GM21723 (cell line): Measurements from ENCODE around the gene DPH5.
"Not testable (repeated sequence)": the region's sequence is repeated elsewhere in the genome, so short reads cannot be mapped to it uniquely, and the experiment has no call there.

Experiments
- ATAC-seq: cut with Tn5 transposase; IDR thresholded peaks from one replicate; pipeline ENCODE4 v1.9.1; 2021; ENCODE audit warnings: mild to moderate bottlenecking, moderate library complexity; ENCODE audit not compliant: unreplicated experiment

DPH5 gene

GRCh38 chr1:101032129-101032528, 6.5 kb upstream of the DPH5 start:
- ATAC-seq = not testable (repeated sequence)

- no peak for ATAC-seq
These were observed 5.3 kb upstream of the DPH5 start for GRCh38 chr1:101030881-101031280.

GRCh38 chr1:101029184-101029583, 3.6 kb upstream of the DPH5 start:
- no peak for ATAC-seq

GRCh38 chr1:101028466-101028865, 2.9 kb upstream of the DPH5 start:
- ATAC-seq = no peak

GRCh38 chr1:101027194-101027772, 1.7 kb upstream of the DPH5 start:
- ATAC-seq = no peak

- no peak for ATAC-seq
These were observed 825 bp upstream of the DPH5 start for GRCh38 chr1:101026430-101026788.

- ATAC-seq = peak; percentile 34
These were observed 314 bp downstream of the DPH5 start for GRCh38 chr1:101025283-101025656.

GRCh38 chr1:101022294-101022693, 3.3 kb downstream of the DPH5 start:
- no peak for ATAC-seq

GRCh38 chr1:101017448-101017847, 8.1 kb downstream of the DPH5 start:
- no peak for ATAC-seq

- ATAC-seq = no peak
These were observed 11.8 kb downstream of the DPH5 start for GRCh38 chr1:101013776-101014175.

- no peak for ATAC-seq
These were observed 17.3 kb downstream of the DPH5 start for GRCh38 chr1:101008229-101008834.

- no peak for ATAC-seq
These were observed 19.0 kb downstream of the DPH5 start for GRCh38 chr1:101006553-101006952.

GRCh38 chr1:101005871-101006270, 19.7 kb downstream of the DPH5 start:
- no peak for ATAC-seq

- no peak for ATAC-seq
These were observed 20.4 kb downstream of the DPH5 start for GRCh38 chr1:101005183-101005582.

- ATAC-seq = no peak
These were observed 20.9 kb downstream of the DPH5 start for GRCh38 chr1:101004670-101005069.

- ATAC-seq = peak; percentile 45
These were observed 21.5 kb downstream of the DPH5 start for GRCh38 chr1:101004061-101004460.

- ATAC-seq = no peak
These were observed 22.5 kb downstream of the DPH5 start for GRCh38 chr1:101003012-101003650.

- no peak for ATAC-seq
These were observed 23.0 kb downstream of the DPH5 start for GRCh38 chr1:101002551-101002950.

GRCh38 chr1:101000131-101000873, 25.3 kb downstream of the DPH5 start:
- ATAC-seq = no peak

GRCh38 chr1:100998426-100998825, 27.2 kb downstream of the DPH5 start:
- ATAC-seq = no peak

GRCh38 chr1:100995198-100995988, 30.2 kb downstream of the DPH5 start:
- no peak for ATAC-seq
